ENCODE data around the gene NFKB2.

GRCh38 chr10:102406815-102407214 lies 11.3 kb downstream of the NFKB2 start:
- TF ChIP-seq CTCF (IDR thresholded peaks at IDR 0.05) (no peak), POLR2A (IDR thresholded peaks at IDR 0.05) (no peak)

Data from Peyer's patch (tissue), 4 donors.